K562 (cell line): Measurements from ENCODE around the gene PLA2G15. TPM values are rescaled to one million over a fixed set of nuclear protein-coding genes. Genes with fewer than 3 reads are reported as not detected.

Experiments used
- CBX2 ChIP-seq: fragments of 200-600 bp; sonication (generic); IDR thresholded peaks from one replicate; pipeline ENCODE4 v1.6.1; 2012; ENCODE audit warnings: mild to moderate bottlenecking, low read length, inconsistent platforms; ENCODE audit not compliant: insufficient read depth, poor library complexity, severe bottlenecking
- CC2D1A ChIP-seq: fragments of 450-650 bp; IDR thresholded peaks from 2 replicates; pipeline ENCODE4 v1.6.1; 2017; ENCODE audit warnings: mild to moderate bottlenecking
- CEBPG ChIP-seq, 3 experiments: fragments of 200-800 bp in 1 of 3; sonication (Bioruptor generic) in 1 of 3; sonication (generic) in 1 of 3; formaldehyde crosslinking in 1 of 3; IDR thresholded peaks in 2 of 3; conservative IDR thresholded peaks in 1 of 3; 2 replicates each; pipeline versions ENCODE4 v1.6.1 to v1.8.0; 2016 to 2022; ENCODE audit warnings: missing compliant biosample characterization in 2 of 3, missing genetic modification characterization in 2 of 3, mild to moderate bottlenecking in 1 of 3, missing genetic modification reagents in 1 of 3
- CREM ChIP-seq: IDR thresholded peaks from 2 replicates; pipeline ENCODE4 v1.6.1; 2014; ENCODE audit warnings: antibody characterized with exemption, low read depth
- EP400 ChIP-seq: fragments of 450-650 bp; IDR thresholded peaks from 2 replicates; pipeline ENCODE4 v1.6.1; 2017; ENCODE audit warnings: antibody characterized with exemption, mild to moderate bottlenecking, moderate library complexity
- HMG20A ChIP-seq: fragments of 450-650 bp; formaldehyde crosslinking; conservative IDR thresholded peaks from 2 replicates; pipeline ENCODE4 v1.4.0; 2020; ENCODE audit warnings: mild to moderate bottlenecking, mixed read lengths
- KAT7 ChIP-seq: sonication (generic); formaldehyde crosslinking; IDR thresholded peaks from 2 replicates; pipeline ENCODE4 v1.8.0; 2022; ENCODE audit warnings: missing genetic modification reagents, mild to moderate bottlenecking, borderline replicate concordance
- NR1H2 ChIP-seq: sonication (generic); formaldehyde crosslinking; IDR thresholded peaks from 2 replicates; pipeline ENCODE4 v1.4.0; 2020; ENCODE audit warnings: mild to moderate bottlenecking, missing genetic modification reagents
- RCOR1 ChIP-seq, 2 experiments: IDR thresholded peaks; 2 replicates each; pipeline ENCODE4 v1.6.1; 2012; ENCODE audit warnings: low read depth in 2 of 2, low read length in 2 of 2, borderline replicate concordance in 1 of 2, improper control_type of control experiment in 1 of 2
- RERE ChIP-seq: sonication (generic); formaldehyde crosslinking; IDR thresholded peaks from 2 replicates; pipeline ENCODE4 v1.8.0; 2023; ENCODE audit warnings: missing genetic modification reagents, mild to moderate bottlenecking, borderline replicate concordance
- SOX6 ChIP-seq: fragments of 450-650 bp; IDR thresholded peaks from 2 replicates; pipeline ENCODE4 v1.6.1; 2014; ENCODE audit warnings: mild to moderate bottlenecking
- TGIF2 ChIP-seq: sonication (generic); formaldehyde crosslinking; IDR thresholded peaks from 2 replicates; pipeline ENCODE4 v1.8.1; 2022; ENCODE audit warnings: mild to moderate bottlenecking, missing genetic modification reagents, moderate library complexity
- TOE1 ChIP-seq, 2 experiments: fragments of 450-650 bp in 1 of 2; sonication (generic) in 1 of 2; formaldehyde crosslinking in 1 of 2; IDR thresholded peaks; 2 replicates each; pipeline versions ENCODE4 v1.7.1 to v1.8.0; 2016 to 2022; ENCODE audit warnings: borderline replicate concordance in 2 of 2, mild to moderate bottlenecking in 2 of 2, antibody characterized with exemption in 1 of 2, inconsistent platforms in 1 of 2, low read depth in 1 of 2, missing genetic modification reagents in 1 of 2, moderate library complexity in 1 of 2
- ZBTB9 ChIP-seq: fragments of 450-650 bp; formaldehyde crosslinking; IDR thresholded peaks from 2 replicates; pipeline ENCODE4 v1.4.0; 2020; ENCODE audit warnings: mild to moderate bottlenecking, moderate library complexity
- ZNF41 ChIP-seq: fragments of 250-450 bp; sonication (Bioruptor Pico); conservative IDR thresholded peaks from 2 replicates; pipeline ENCODE4 v1.4.0; 2020; ENCODE audit warnings: mild to moderate bottlenecking
- polyA plus RNA-seq, 8 experiments: library from polyadenylated mRNA; depleted of rRNA in 4 of 8; stranded (reverse) in 5 of 8; unstranded in 3 of 8; fragments of >200 nt; fragmentation: Nextera tagmentation in 2 of 8; fragmentation: Illumina TruSeq in 1 of 8; extraction: Ambion mirVana in 2 of 8; extraction: Trizol in 1 of 8; gene quantifications; 2 replicates each; pipeline versions ENCODE4 v1.2.1 to v1.2.3, GENCODE V29; 2011 to 2014; ENCODE audit warnings: inconsistent platforms in 1 of 8, missing spikeins in 1 of 8
- total RNA-seq, 7 experiments: library from RNA; depleted of rRNA in 6 of 7; stranded (reverse); fragments of >200 nt in 6 of 7; fragmentation: Illumina TruSeq in 2 of 7; extraction: Trizol in 2 of 7; gene quantifications; 2 replicates each; pipeline versions ENCODE4 v1.2.1 to v1.2.3, GENCODE V29; 2011 to 2021; ENCODE audit warnings: low replicate concordance in 1 of 7

PLA2G15 gene
- total and polyA plus RNA-seq, 9 of the 15 experiments (the other 6 are each of a cell fraction or from before 2014, with no cell fraction given): 0.42 to 8.6 (median 4.8) TPM

DNA sequence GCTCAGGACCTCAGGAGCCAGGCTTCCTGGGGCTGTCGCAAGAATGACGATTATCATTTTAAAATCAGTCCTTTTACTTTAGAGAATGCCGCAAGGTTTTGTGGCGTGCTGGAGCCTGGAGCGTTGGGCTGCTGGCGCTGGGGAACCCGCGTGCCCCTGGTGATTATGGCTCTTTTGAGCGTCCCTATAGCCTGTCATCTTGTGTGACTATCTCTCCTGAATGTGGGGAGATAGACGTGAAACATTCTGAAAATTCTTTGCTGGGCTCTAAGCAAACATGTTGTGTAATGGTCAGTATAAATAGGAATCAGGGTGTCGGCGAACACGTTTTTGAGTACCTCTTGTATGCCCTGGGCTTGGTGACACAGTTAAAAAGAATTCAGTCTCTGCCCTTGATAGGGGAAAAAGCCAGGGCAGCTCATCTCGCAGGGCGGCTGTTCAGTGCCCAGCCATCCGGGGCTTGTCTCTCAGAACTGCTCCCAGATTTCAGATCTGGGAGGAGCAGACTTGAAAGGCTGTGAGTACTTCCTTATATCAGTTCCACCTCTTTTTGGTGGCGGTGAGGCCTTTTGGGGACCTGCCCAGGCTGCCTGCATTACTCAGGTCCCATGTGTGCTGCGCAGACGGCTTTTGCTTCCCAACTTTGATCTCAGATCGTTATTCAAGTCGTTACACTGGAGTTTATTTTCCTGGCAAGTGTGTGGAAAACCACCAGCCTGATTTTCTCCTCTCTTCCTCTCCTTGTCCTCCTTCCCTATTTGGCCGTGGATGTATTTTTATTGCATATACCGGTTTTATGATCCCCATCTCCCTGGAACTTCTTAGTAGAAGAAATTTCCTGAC lies 20.1 kb downstream of the PLA2G15 start (continued):
- no peak for TF ChIP-seq CBX2
- TF ChIP-seq ZBTB9: no peak
- no peak for TF ChIP-seq SOX6
- TF ChIP-seq CC2D1A: no peak
- 0 out of 2 replicates have a peak, but pooled peaks have one; percentile 6 for TF ChIP-seq TGIF2 (CRISPR knock-in tag)
- no peak for TF ChIP-seq HMG20A (CRISPR knock-in tag)
- TF ChIP-seq ZNF41 (CRISPR knock-in tag): no peak
- no peak; the same call in 1 of the 2 replicates for TF ChIP-seq TOE1 (IDR thresholded peaks at IDR 0.05; ENCODE audit: borderline replicate concordance)
- TF ChIP-seq TOE1 (CRISPR knock-in tag; IDR thresholded peaks at IDR 0.05; ENCODE audit: borderline replicate concordance, low read depth): 0 out of 2 replicates have a peak, but pooled peaks have one; percentile 5
- TF ChIP-seq EP400: peak; percentile 11; the same call in 1 of the 2 replicates
- TF ChIP-seq RERE (CRISPR knock-in tag): 0 out of 2 replicates have a peak, but pooled peaks have one; percentile 60
- peak; percentile 64 for TF ChIP-seq CREM
- TF ChIP-seq RCOR1 (IDR thresholded peaks at IDR 0.05; ENCODE audit: borderline replicate concordance in 1 of 2, low read depth in 2 of 2, low read length in 2 of 2): peak in 1 of 2 experiments; percentile 74; a peak in 2 of 4 replicates
- no peak; the same call in 1 of the 2 replicates for TF ChIP-seq CEBPG (CRISPR knock-in tag; IDR thresholded peaks at IDR 0.05)
- TF ChIP-seq CEBPG (tag; conservative IDR thresholded peaks at IDR 0.05 in 1 of 2, IDR thresholded peaks at IDR 0.05 in 1 of 2): peak in 1 of 2 experiments; percentile 56; a peak in 2 of 4 replicates
- TF ChIP-seq NR1H2 (CRISPR knock-in tag): no peak
- TF ChIP-seq KAT7 (CRISPR knock-in tag): peak; percentile 53; the same call in 1 of the 2 replicates
